Trophoblast cell (in vitro differentiated cells and primary cell): ENCODE data around the gene RASGEF1C.
A peak's percentile ranks its signal among the peaks of the same experiment; 100 is the strongest.

Experiments used
- DNase-seq, 2 donors: peaks; one replicate each; pipeline ENCODE4 v3.0.0-alpha.2; 2016
- H2AFZ ChIP-seq: 2 replicates; pipeline ENCODE4 v1.6.1; 2013; ENCODE audit warnings: low read length, moderate library complexity, mild to moderate bottlenecking; ENCODE audit not compliant: insufficient read depth, poor library complexity
- H2AK5ac ChIP-seq: 2 replicates; pipeline ENCODE4 v1.6.1; 2013; ENCODE audit warnings: mild to moderate bottlenecking, low read length
- H2BK120ac ChIP-seq: 2 replicates; pipeline ENCODE4 v1.6.1; 2013; ENCODE audit warnings: low read length, mild to moderate bottlenecking, moderate library complexity; ENCODE audit not compliant: insufficient read depth, poor library complexity
- H2BK12ac ChIP-seq: 2 replicates; pipeline ENCODE4 v1.6.1; 2013; ENCODE audit warnings: mild to moderate bottlenecking, low read length, moderate library complexity
- H2BK5ac ChIP-seq: 2 replicates; pipeline ENCODE4 v1.6.1; 2013; ENCODE audit warnings: low read length, low read depth, moderate library complexity, mild to moderate bottlenecking; ENCODE audit not compliant: poor library complexity
- H3K14ac ChIP-seq: 2 replicates; pipeline ENCODE4 v1.6.1; 2013; ENCODE audit warnings: mild to moderate bottlenecking, low read length
- H3K18ac ChIP-seq: 2 replicates; pipeline ENCODE4 v1.6.1; 2013; ENCODE audit warnings: mild to moderate bottlenecking, low read length
- H3K23ac ChIP-seq: 2 replicates; pipeline ENCODE4 v1.6.1; 2013; ENCODE audit warnings: low read length
- H3K27ac ChIP-seq: 2 replicates; pipeline ENCODE4 v1.5.1; 2013; ENCODE audit warnings: low read depth, mild to moderate bottlenecking, inconsistent platforms, low read length, moderate library complexity
- H3K27me3 ChIP-seq: 2 replicates; pipeline ENCODE4 v1.6.1; 2013; ENCODE audit warnings: inconsistent platforms, mild to moderate bottlenecking, low read length, moderate library complexity; ENCODE audit not compliant: insufficient read depth
- H3K36me3 ChIP-seq, 2 experiments: 1 replicate in 1 of 2; 2 replicates in 1 of 2; pipeline ENCODE4 v1.6.1; 2013; ENCODE audit warnings: low read length in 2 of 2, mild to moderate bottlenecking in 2 of 2, moderate library complexity in 1 of 2; ENCODE audit not compliant: insufficient read depth in 2 of 2, control insufficient read depth in 1 of 2
- H3K4ac ChIP-seq: 2 replicates; pipeline ENCODE4 v1.6.1; 2013; ENCODE audit warnings: low read depth, mild to moderate bottlenecking, low read length, moderate library complexity
- H3K4me1 ChIP-seq, 2 experiments: 1 replicate in 1 of 2; 2 replicates in 1 of 2; pipeline ENCODE4 v1.6.1; 2013; ENCODE audit warnings: low read length in 2 of 2, mild to moderate bottlenecking in 2 of 2, moderate library complexity in 1 of 2; ENCODE audit not compliant: insufficient read depth in 2 of 2, control insufficient read depth in 1 of 2
- H3K4me2 ChIP-seq: 2 replicates; pipeline ENCODE4 v1.6.1; 2013; ENCODE audit warnings: inconsistent platforms, mild to moderate bottlenecking, low read length, moderate library complexity
- H3K4me3 ChIP-seq: 2 replicates; pipeline ENCODE4 v1.5.1; 2013; ENCODE audit warnings: mild to moderate bottlenecking, low read depth, low read length, inconsistent platforms
- H3K79me1 ChIP-seq: one replicate; pipeline ENCODE4 v1.6.1; 2013; ENCODE audit warnings: low read length
- H3K79me2 ChIP-seq: 2 replicates; pipeline ENCODE4 v1.6.1; 2013; ENCODE audit warnings: low read length, mild to moderate bottlenecking; ENCODE audit not compliant: control insufficient read depth, insufficient read depth, poor library complexity
- H3K9ac ChIP-seq: 2 replicates; pipeline ENCODE4 v1.6.1; 2013; ENCODE audit warnings: mild to moderate bottlenecking, low read length
- H3K9me3 ChIP-seq: 2 replicates; pipeline ENCODE4 v1.6.1; 2013; ENCODE audit warnings: low read depth, mild to moderate bottlenecking, control low read depth, inconsistent platforms, low read length; ENCODE audit not compliant: insufficient read depth
- H4K12ac ChIP-seq: 2 replicates; pipeline ENCODE4 v1.6.1; 2013; ENCODE audit warnings: low read depth, mild to moderate bottlenecking, low read length, moderate library complexity
- H4K8ac ChIP-seq: 2 replicates; pipeline ENCODE4 v1.6.1; 2013; ENCODE audit warnings: low read depth, mild to moderate bottlenecking, low read length, moderate library complexity
- H4K91ac ChIP-seq: one replicate; pipeline ENCODE4 v1.6.1; 2013; ENCODE audit warnings: low read depth, mild to moderate bottlenecking, low read length, moderate library complexity
- WGBS: extraction: QIAGEN DNeasy Blood & Tissue Kit; methylation state at CpG from one replicate; pipeline ENCODE4 v1.1.7; 2013; ENCODE audit warnings: missing lambda C conversion rate; ENCODE audit not compliant: insufficient read length, insufficient coverage; ENCODE audit errors: extremely low coverage; 5-methylcytosine and 5-hydroxymethylcytosine counted together

The RASGEF1C gene

GRCh38 chr5:180072256-180072548, 136.8 kb downstream of the RASGEF1C start:
- Histone ChIP-seq H2AFZ (no peak overlapping the region), H3K27me3 (no peaks in the 10 kb centered on the region), H2BK12ac (no peak overlapping the region), H3K4me1 (peaks cover 4 to 7% of the 10 kb centered on the region in 2 experiments), H3K79me1 (peaks cover 7% of the 10 kb centered on the region), H3K36me3 (no peaks in the 10 kb centered on the region), H3K9ac (no peak overlapping the region), H3K27ac (no peak overlapping the region), H2BK120ac (no peak overlapping the region), H4K12ac (no peak overlapping the region), H3K18ac (no peak overlapping the region), H3K4me3 (no peak overlapping the region), H3K79me2 (peaks cover 7% of the 10 kb centered on the region), H3K4me2 (peak overlapping the region; percentile 84), H3K23ac (no peak overlapping the region), H3K9me3 (peaks cover 4% of the 10 kb centered on the region), H2AK5ac (no peak overlapping the region), H3K14ac (no peak overlapping the region), H3K4ac (no peak overlapping the region), H4K91ac (no peak overlapping the region), H4K8ac (no peak overlapping the region), H2BK5ac (no peak overlapping the region)
- WGBS = no CpG with 5 or more reads among the region's 14 CpGs
- no peak for DNase-seq

- H3K4me1 ChIP-seq = peaks cover 4 to 7% of the 10 kb centered on the region in 2 experiments
- H3K18ac ChIP-seq = peak within 1 kb of the TSS; percentile 83
- no peak within 1 kb of the TSS for H3K23ac ChIP-seq
- H3K4ac ChIP-seq = peak within 1 kb of the TSS; percentile 46
- no CpG with 5 or more reads among the region's 113 CpGs for WGBS
- H4K12ac ChIP-seq = peak within 1 kb of the TSS; percentile 99
- peak within 1 kb of the TSS; percentile 97 for H4K8ac ChIP-seq
- H3K36me3 ChIP-seq = no peaks in the 10 kb centered on the region
- peak within 1 kb of the TSS; percentile 74 for H2BK5ac ChIP-seq
- peaks cover 4% of the 10 kb centered on the region for H3K9me3 ChIP-seq
- H2AK5ac ChIP-seq = no peak within 1 kb of the TSS
- H2BK120ac ChIP-seq = peak within 1 kb of the TSS; percentile 96
- H3K27ac ChIP-seq = peak within 1 kb of the TSS; percentile 86
- peak within 1 kb of the TSS; percentile 97 for H2AFZ ChIP-seq
- peak within 1 kb of the TSS; percentile 13 for H2BK12ac ChIP-seq
- peak within 1 kb of the TSS; percentile 94 for H4K91ac ChIP-seq
- peaks cover 7% of the 10 kb centered on the region for H3K79me1 ChIP-seq
- H3K4me2 ChIP-seq = peak within 1 kb of the TSS; percentile 84
- H3K14ac ChIP-seq = peak within 1 kb of the TSS; percentile 94
- peak within 1 kb of the TSS; percentile 94 for H3K4me3 ChIP-seq
- peaks cover 7% of the 10 kb centered on the region for H3K79me2 ChIP-seq
- DNase-seq = peak; percentile 93 to 97
- peak within 1 kb of the TSS; percentile 96 for H3K9ac ChIP-seq
- H3K27me3 ChIP-seq = no peaks in the 10 kb centered on the region
Measured at GRCh38 chr5:180071531-180072255, 137.3 kb downstream of the RASGEF1C start, which contains the start of gene RNF130. RNF130 (minus strand) TSS chr5:180071759; CDS start chr5:180071702, 57 bp downstream.

- no peak overlapping the region for H2BK5ac ChIP-seq
- H2BK12ac ChIP-seq = peak overlapping the region; percentile 13
- H3K4me2 ChIP-seq = peak overlapping the region; percentile 84
- peak overlapping the region; percentile 45 for H3K9ac ChIP-seq
- peaks cover 4% of the 10 kb centered on the region for H3K9me3 ChIP-seq
- peak overlapping the region; percentile 54 for H3K14ac ChIP-seq
- H4K12ac ChIP-seq = peak overlapping the region; percentile 64
- H4K91ac ChIP-seq = peak overlapping the region; percentile 40
- H3K36me3 ChIP-seq = no peaks in the 10 kb centered on the region
- peak overlapping the region; percentile 56 for H3K18ac ChIP-seq
- H4K8ac ChIP-seq = peak overlapping the region; percentile 77
- no CpG with 5 or more reads among the region's 48 CpGs for WGBS
- peaks cover 7% of the 10 kb centered on the region for H3K79me1 ChIP-seq
- H2BK120ac ChIP-seq = peak overlapping the region; percentile 34
- H3K4me1 ChIP-seq = peaks cover 4 to 7% of the 10 kb centered on the region in 2 experiments
- peak overlapping the region; percentile 72 for H2AFZ ChIP-seq
- peak; percentile 48 to 67 for DNase-seq
- no peak overlapping the region for H3K23ac ChIP-seq
- peaks cover 7% of the 10 kb centered on the region for H3K79me2 ChIP-seq
- peak overlapping the region; percentile 4 for H3K27ac ChIP-seq
- H3K4me3 ChIP-seq = peak overlapping the region; percentile 82
- H3K4ac ChIP-seq = peak overlapping the region; percentile 34
- no peak overlapping the region for H2AK5ac ChIP-seq
- no peaks in the 10 kb centered on the region for H3K27me3 ChIP-seq
Measured at GRCh38 chr5:180070756-180071530, 138.1 kb downstream of the RASGEF1C start.

- Histone ChIP-seq H2BK120ac (no peak overlapping the region), H3K4ac (no peak overlapping the region), H3K4me2 (peak overlapping the region; percentile 84), H3K27ac (no peak overlapping the region), H3K18ac (no peak overlapping the region), H3K27me3 (no peaks in the 10 kb centered on the region), H3K79me1 (peaks cover 7% of the 10 kb centered on the region), H4K12ac (no peak overlapping the region), H2BK12ac (no peak overlapping the region), H3K14ac (no peak overlapping the region), H3K79me2 (peaks cover 7% of the 10 kb centered on the region), H2AFZ (no peak overlapping the region), H4K91ac (no peak overlapping the region), H3K4me3 (no peak overlapping the region), H4K8ac (no peak overlapping the region), H2BK5ac (no peak overlapping the region), H3K4me1 (peaks cover 4 to 7% of the 10 kb centered on the region in 2 experiments), H2AK5ac (no peak overlapping the region), H3K9me3 (peaks cover 4% of the 10 kb centered on the region), H3K9ac (no peak overlapping the region), H3K23ac (no peak overlapping the region), H3K36me3 (no peaks in the 10 kb centered on the region)
- no CpG with 5 or more reads among the region's 9 CpGs for WGBS
- peak in 1 of 2 donors; percentile 21 for DNase-seq
Measured at GRCh38 chr5:180069589-180070247, 139.3 kb downstream of the RASGEF1C start.
